ENCODE results near the gene USP3.
"Not testable (repeated sequence)": the region's sequence is repeated elsewhere in the genome, so short reads cannot be mapped to it uniquely, and the experiment has no call there.

DNA sequence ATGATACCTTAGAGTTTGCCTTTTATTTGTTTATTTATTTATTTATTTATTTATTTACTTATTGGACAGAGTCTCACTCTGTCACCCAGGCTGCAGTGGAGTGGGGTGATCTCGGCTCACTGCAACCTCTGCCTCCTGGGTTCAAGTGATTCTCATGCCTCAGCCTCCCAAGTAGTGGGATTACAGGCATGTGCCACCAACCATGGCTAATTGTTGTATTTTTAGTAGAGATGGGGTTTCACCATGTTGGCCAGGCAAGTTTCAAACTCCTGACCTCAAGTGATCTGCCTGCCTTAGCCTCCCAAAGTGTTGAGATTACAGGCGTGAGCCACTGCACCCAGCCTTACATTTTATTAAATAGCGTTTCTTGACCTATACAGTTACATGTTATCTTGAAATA, 30.5 kb downstream of the USP3 start:
- TF ChIP-seq POLR2A (conservative IDR thresholded peaks at IDR 0.05); JUND (IDR thresholded peaks at IDR 0.05; ENCODE audit: borderline replicate concordance, low read depth, low read length); JUND (tag; IDR thresholded peaks at IDR 0.05; ENCODE audit: borderline replicate concordance, low read depth, low read length): not testable (repeated sequence)

Data from K562 (cell line).